Activated CD8-positive, alpha-beta memory T cell treated with anti-CD3 and anti-CD28 coated beads for 4 hours (primary cell): ENCODE measurements around the gene C7orf57.
"Not testable (repeated sequence)": the region's sequence is repeated elsewhere in the genome, so short reads cannot be mapped to it uniquely, and the experiment has no call there.

Experiments
- DNase-seq, 2 donors: peaks; one replicate each; pipeline ENCODE4 v3.0.0-alpha.2; 2020; ENCODE audit warnings: low read depth in 2 of 2

Gene C7orf57

GRCh38 chr7:48035967-48036478 lies 680 bp downstream of the C7orf57 start:
- DNase-seq, result no peak

GRCh38 chr7:48038815-48039506 lies 3.6 kb downstream of the C7orf57 start:
- DNase-seq, result no peak

GRCh38 chr7:48040944-48041652 lies 5.8 kb downstream of the C7orf57 start:
- DNase-seq, result no peak

GRCh38 chr7:48041653-48041970 lies 6.3 kb downstream of the C7orf57 start:
- DNase-seq, result no peak

GRCh38 chr7:48042216-48042615 lies 6.9 kb downstream of the C7orf57 start:
- no peak for DNase-seq

- no peak for DNase-seq
Observed at GRCh38 chr7:48042636-48043035, 7.3 kb downstream of the C7orf57 start.

- DNase-seq, result no peak
Observed at GRCh38 chr7:48045195-48045765, 9.9 kb downstream of the C7orf57 start.

- no peak for DNase-seq
Observed at GRCh38 chr7:48046458-48046857, 11.1 kb downstream of the C7orf57 start.

- no peak for DNase-seq
Observed at GRCh38 chr7:48048113-48048512, 12.8 kb downstream of the C7orf57 start.

GRCh38 chr7:48049850-48050249 lies 14.5 kb downstream of the C7orf57 start:
- DNase-seq, result no peak

GRCh38 chr7:48052748-48053147 lies 17.4 kb downstream of the C7orf57 start:
- no peak for DNase-seq

GRCh38 chr7:48053736-48054135 lies 18.4 kb downstream of the C7orf57 start:
- no peak for DNase-seq

GRCh38 chr7:48058990-48059389 lies 23.6 kb downstream of the C7orf57 start:
- DNase-seq, result no peak

GRCh38 chr7:48059706-48060105 lies 24.4 kb downstream of the C7orf57 start:
- no peak for DNase-seq

- no peak for DNase-seq
Observed at GRCh38 chr7:48063985-48064384, 28.6 kb downstream of the C7orf57 start.

GRCh38 chr7:48067475-48067874 lies 32.1 kb downstream of the C7orf57 start:
- DNase-seq, result no peak

GRCh38 chr7:48074204-48074654 lies 38.9 kb downstream of the C7orf57 start:
- DNase-seq, result no peak

GRCh38 chr7:48077423-48077822 lies 42.1 kb downstream of the C7orf57 start:
- no peak for DNase-seq

GRCh38 chr7:48078470-48078869 lies 43.1 kb downstream of the C7orf57 start:
- no peak for DNase-seq

GRCh38 chr7:48082378-48082777 lies 47.0 kb downstream of the C7orf57 start:
- not testable (repeated sequence) for DNase-seq

GRCh38 chr7:48083114-48083830 lies 47.9 kb downstream of the C7orf57 start:
- no peak for DNase-seq

GRCh38 chr7:48084727-48085432 lies 49.5 kb downstream of the C7orf57 start:
- peak; percentile 59 to 65 for DNase-seq
